Stomach (tissue), 4 donors: ENCODE measurements around the gene C4orf46.

Experiments used
- EP300 ChIP-seq: sonication (generic); formaldehyde crosslinking; IDR thresholded peaks from one replicate; pipeline ENCODE4 v1.6.1; 2017; ENCODE audit warnings: antibody characterized with exemption
- POLR2A ChIP-seq, 4 donors: fragments of 450-650 bp; IDR thresholded peaks; one replicate each; pipeline ENCODE4 v1.6.1; 2016; ENCODE audit warnings: antibody characterized with exemption in 4 of 4, control low read depth in 2 of 4, mild to moderate bottlenecking in 1 of 4, moderate library complexity in 1 of 4
- POLR2AphosphoS5 ChIP-seq, 3 donors: sonication (generic); formaldehyde crosslinking; IDR thresholded peaks; one replicate each; pipeline ENCODE4 v1.6.1; 2016; ENCODE audit warnings: antibody characterized with exemption in 3 of 3
- TF ChIP-seq, protein P1 (sequence below), 7 experiments: fragments of 450-650 bp in 4 of 7; fragments of 200-600 bp in 3 of 7; sonication (generic) in 3 of 7; IDR thresholded peaks; one replicate each; pipeline ENCODE4 v1.5.1; 2016 to 2019; ENCODE audit warnings: antibody characterized with exemption in 7 of 7, control low read depth in 2 of 7, mild to moderate bottlenecking in 1 of 7

- TF ChIP-seq EP300 (no peak), POLR2A (IDR thresholded peaks at IDR 0.05) (no peak), POLR2AphosphoS5 (IDR thresholded peaks at IDR 0.05) (no peak)
- TF ChIP-seq, protein P1, sequence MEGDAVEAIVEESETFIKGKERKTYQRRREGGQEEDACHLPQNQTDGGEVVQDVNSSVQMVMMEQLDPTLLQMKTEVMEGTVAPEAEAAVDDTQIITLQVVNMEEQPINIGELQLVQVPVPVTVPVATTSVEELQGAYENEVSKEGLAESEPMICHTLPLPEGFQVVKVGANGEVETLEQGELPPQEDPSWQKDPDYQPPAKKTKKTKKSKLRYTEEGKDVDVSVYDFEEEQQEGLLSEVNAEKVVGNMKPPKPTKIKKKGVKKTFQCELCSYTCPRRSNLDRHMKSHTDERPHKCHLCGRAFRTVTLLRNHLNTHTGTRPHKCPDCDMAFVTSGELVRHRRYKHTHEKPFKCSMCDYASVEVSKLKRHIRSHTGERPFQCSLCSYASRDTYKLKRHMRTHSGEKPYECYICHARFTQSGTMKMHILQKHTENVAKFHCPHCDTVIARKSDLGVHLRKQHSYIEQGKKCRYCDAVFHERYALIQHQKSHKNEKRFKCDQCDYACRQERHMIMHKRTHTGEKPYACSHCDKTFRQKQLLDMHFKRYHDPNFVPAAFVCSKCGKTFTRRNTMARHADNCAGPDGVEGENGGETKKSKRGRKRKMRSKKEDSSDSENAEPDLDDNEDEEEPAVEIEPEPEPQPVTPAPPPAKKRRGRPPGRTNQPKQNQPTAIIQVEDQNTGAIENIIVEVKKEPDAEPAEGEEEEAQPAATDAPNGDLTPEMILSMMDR (IDR thresholded peaks at IDR 0.05), result no peak
Observed at GRCh38 chr4:158664806-158665205, 6.9 kb downstream of the C4orf46 start.
